Liver (tissue), 9 donors: ENCODE measurements around the gene ZNHIT6. TPM values are rescaled to one million over a fixed set of nuclear protein-coding genes. Genes with fewer than 3 reads are reported as not detected.

ENCODE experiments used
- DNase-seq: peaks from one replicate; pipeline ENCODE4 v3.0.0-alpha.2; 2017; ENCODE audit warnings: low spot score
- H3K27ac ChIP-seq, 2 donors: one replicate each; pipeline ENCODE4 v1.7.0; 2013; ENCODE audit warnings: inconsistent platforms in 2 of 2, low read length in 2 of 2, control low read depth in 1 of 2, low read depth in 1 of 2, mild to moderate bottlenecking in 1 of 2
- H3K27me3 ChIP-seq, 4 donors: one replicate each; pipeline versions ENCODE4 v1.6.1 to v1.7.0; 2013; ENCODE audit warnings: low read length in 3 of 4, inconsistent platforms in 1 of 4, mild to moderate bottlenecking in 1 of 4, moderate library complexity in 1 of 4; ENCODE audit not compliant: control insufficient read depth in 4 of 4, insufficient read depth in 4 of 4
- H3K36me3 ChIP-seq, 4 donors: one replicate each; pipeline versions ENCODE4 v1.6.1 to v1.7.0; 2013; ENCODE audit warnings: low read length in 3 of 4, mild to moderate bottlenecking in 3 of 4, low read depth in 1 of 4, moderate library complexity in 1 of 4; ENCODE audit not compliant: control insufficient read depth in 4 of 4, insufficient read depth in 3 of 4
- H3K4me1 ChIP-seq, 4 donors: one replicate each; pipeline versions ENCODE4 v1.6.1 to v1.7.0; 2013; ENCODE audit warnings: low read length in 3 of 4, mild to moderate bottlenecking in 3 of 4, moderate library complexity in 1 of 4; ENCODE audit not compliant: control insufficient read depth in 4 of 4, insufficient read depth in 4 of 4
- H3K4me3 ChIP-seq, 3 donors: one replicate each; pipeline versions ENCODE4 v1.6.1 to v1.7.0; 2013; ENCODE audit warnings: low read length in 3 of 3, control low read depth in 1 of 3, low read depth in 1 of 3, mild to moderate bottlenecking in 1 of 3
- H3K9ac ChIP-seq, 2 donors: one replicate each; pipeline ENCODE4 v1.7.0; 2013; ENCODE audit warnings: low read length in 2 of 2, mild to moderate bottlenecking in 2 of 2, moderate library complexity in 2 of 2, control low read depth in 1 of 2, low read depth in 1 of 2
- H3K9me3 ChIP-seq, 4 donors: one replicate each; pipeline versions ENCODE4 v1.6.1 to v1.7.0; 2013; ENCODE audit warnings: low read length in 3 of 4; ENCODE audit not compliant: control insufficient read depth in 4 of 4
- EGR1 ChIP-seq, 2 donors: IDR thresholded peaks; 2 replicates each; pipeline ENCODE4 v1.6.1; 2016 to 2018; ENCODE audit warnings: antibody characterized with exemption in 2 of 2, low read depth in 2 of 2
- FOXA1 ChIP-seq: IDR thresholded peaks from 2 replicates; pipeline ENCODE4 v1.6.1; 2016; ENCODE audit warnings: antibody characterized with exemption
- GABPA ChIP-seq, 2 donors: IDR thresholded peaks in 1 of 2; conservative IDR thresholded peaks in 1 of 2; 2 replicates each; pipeline ENCODE4 v1.6.1; 2016; ENCODE audit warnings: antibody characterized with exemption in 2 of 2, mild to moderate bottlenecking in 1 of 2, moderate library complexity in 1 of 2
- HNF4A ChIP-seq, 2 donors: conservative IDR thresholded peaks; 2 replicates each; pipeline ENCODE4 v1.6.1; 2016; ENCODE audit warnings: antibody characterized with exemption in 2 of 2, mild to moderate bottlenecking in 2 of 2
- HNF4G ChIP-seq: IDR thresholded peaks from 2 replicates; pipeline ENCODE4 v1.6.1; 2016; ENCODE audit warnings: antibody characterized with exemption
- JUND ChIP-seq, 2 donors: IDR thresholded peaks; 2 replicates each; pipeline ENCODE4 v1.6.1; 2016; ENCODE audit warnings: antibody characterized with exemption in 2 of 2
- NR2F2 ChIP-seq: IDR thresholded peaks from 2 replicates; pipeline ENCODE4 v1.6.1; 2016; ENCODE audit warnings: antibody characterized with exemption
- RAD21 ChIP-seq, 2 donors: IDR thresholded peaks; 2 replicates each; pipeline ENCODE4 v1.6.1; 2016; ENCODE audit warnings: antibody characterized with exemption in 2 of 2, mild to moderate bottlenecking in 2 of 2
- SP1 ChIP-seq: IDR thresholded peaks from 2 replicates; pipeline ENCODE4 v1.6.1; 2018; ENCODE audit warnings: antibody characterized with exemption, mild to moderate bottlenecking
- TAF1 ChIP-seq: conservative IDR thresholded peaks from 2 replicates; pipeline ENCODE4 v1.6.1; 2016; ENCODE audit warnings: antibody characterized with exemption, mild to moderate bottlenecking
- WGBS: extraction: QIAGEN DNeasy Blood & Tissue Kit; methylation state at CpG from one replicate; pipeline ENCODE4 v1.1.7; 2013; 5-methylcytosine and 5-hydroxymethylcytosine counted together
- polyA plus RNA-seq, 2 donors: library from polyadenylated mRNA; stranded (reverse) in 1 of 2; unstranded in 1 of 2; fragments of 200-250 nt in 1 of 2; fragments of >200 nt in 1 of 2; fragmentation: Nextera tagmentation in 1 of 2; extraction: Ambion mirVana in 1 of 2; gene quantifications; one replicate each; pipeline versions ENCODE4 v1.2.1 to v1.2.3, GENCODE V29; 2013 to 2015
- total RNA-seq, 2 donors: library from RNA; depleted of rRNA; stranded (reverse); fragments of >200 nt; gene quantifications; one replicate each; pipeline ENCODE4 v1.2.3, GENCODE V29; 2014
- TF ChIP-seq, protein P1 (sequence below): IDR thresholded peaks from 2 replicates; pipeline ENCODE4 v1.6.1; 2016; ENCODE audit warnings: antibody characterized with exemption
- TF ChIP-seq, protein P2 (sequence below): IDR thresholded peaks from 2 replicates; pipeline ENCODE4 v1.6.1; 2016; ENCODE audit warnings: antibody characterized with exemption, mild to moderate bottlenecking
- TF ChIP-seq, protein P3 (sequence below): fragments of 150-350 bp; IDR thresholded peaks from 2 replicates; pipeline ENCODE4 v1.5.1; 2017; ENCODE audit warnings: improper control_type of control experiment, low read depth, low read length; ENCODE audit not compliant: missing input control
- TF ChIP-seq, protein P4 (sequence below): IDR thresholded peaks from 2 replicates; pipeline ENCODE4 v1.6.1; 2016; ENCODE audit warnings: antibody characterized with exemption
- TF ChIP-seq, protein P5 (sequence below): IDR thresholded peaks from 2 replicates; pipeline ENCODE4 v1.6.1; 2016; ENCODE audit warnings: antibody characterized with exemption
- donor health status: healthy.
- donor health status: healthy.
- donor health status: healthy.
- donor health status: healthy.
- donor health status: healthy.

Gene ZNHIT6
- total and polyA plus RNA-seq, 4 donors, result 2.2 to 4.0 (median 3.2) TPM

DNA sequence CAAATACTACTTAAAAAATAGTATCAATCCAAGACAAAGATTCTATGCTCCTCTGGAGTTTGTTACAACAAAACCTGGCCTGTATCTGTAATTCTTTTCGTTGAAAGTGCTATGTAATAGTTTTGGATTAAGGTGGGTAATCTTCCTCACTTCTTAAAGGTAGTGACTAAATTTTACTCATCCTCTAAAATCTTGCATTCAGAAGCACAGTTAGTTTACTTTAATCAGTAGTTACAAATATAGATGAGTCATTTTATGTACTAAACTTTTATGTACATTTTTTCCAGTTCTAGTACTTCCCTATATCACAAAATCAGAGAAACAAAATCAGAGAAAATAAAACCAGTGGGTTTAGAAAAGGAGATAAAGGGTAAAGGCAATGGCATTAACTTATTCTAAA lies 51.3 kb downstream of the ZNHIT6 start:
- H3K27me3 ChIP-seq, result no peaks in the 10 kb centered on the region
- WGBS, result 95% methylated on average over 1 of the region's 1 CpG
- no peak overlapping the region for H3K4me3 ChIP-seq
- H3K9ac ChIP-seq, result no peak overlapping the region
- H3K36me3 ChIP-seq, result peaks cover 0 to 6% (median 4%) of the 10 kb centered on the region in 4 donors
- DNase-seq, result no peak
- no peaks in the 10 kb centered on the region for H3K9me3 ChIP-seq
- no peaks in the 10 kb centered on the region for H3K4me1 ChIP-seq
- H3K27ac ChIP-seq, result no peak overlapping the region
- TF ChIP-seq JUND (IDR thresholded peaks at IDR 0.05) (no peak), FOXA1 (no peak), NR2F2 (no peak), SP1 (no peak), GABPA (IDR thresholded peaks at IDR 0.05 in 1 of 2, conservative IDR thresholded peaks at IDR 0.05 in 1 of 2) (no peak), HNF4A (conservative IDR thresholded peaks at IDR 0.05) (no peak), TAF1 (no peak)
- TF ChIP-seq, protein P1, sequence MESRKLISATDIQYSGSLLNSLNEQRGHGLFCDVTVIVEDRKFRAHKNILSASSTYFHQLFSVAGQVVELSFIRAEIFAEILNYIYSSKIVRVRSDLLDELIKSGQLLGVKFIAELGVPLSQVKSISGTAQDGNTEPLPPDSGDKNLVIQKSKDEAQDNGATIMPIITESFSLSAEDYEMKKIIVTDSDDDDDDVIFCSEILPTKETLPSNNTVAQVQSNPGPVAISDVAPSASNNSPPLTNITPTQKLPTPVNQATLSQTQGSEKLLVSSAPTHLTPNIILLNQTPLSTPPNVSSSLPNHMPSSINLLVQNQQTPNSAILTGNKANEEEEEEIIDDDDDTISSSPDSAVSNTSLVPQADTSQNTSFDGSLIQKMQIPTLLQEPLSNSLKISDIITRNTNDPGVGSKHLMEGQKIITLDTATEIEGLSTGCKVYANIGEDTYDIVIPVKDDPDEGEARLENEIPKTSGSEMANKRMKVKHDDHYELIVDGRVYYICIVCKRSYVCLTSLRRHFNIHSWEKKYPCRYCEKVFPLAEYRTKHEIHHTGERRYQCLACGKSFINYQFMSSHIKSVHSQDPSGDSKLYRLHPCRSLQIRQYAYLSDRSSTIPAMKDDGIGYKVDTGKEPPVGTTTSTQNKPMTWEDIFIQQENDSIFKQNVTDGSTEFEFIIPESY, result no peak
- TF ChIP-seq, protein P2, sequence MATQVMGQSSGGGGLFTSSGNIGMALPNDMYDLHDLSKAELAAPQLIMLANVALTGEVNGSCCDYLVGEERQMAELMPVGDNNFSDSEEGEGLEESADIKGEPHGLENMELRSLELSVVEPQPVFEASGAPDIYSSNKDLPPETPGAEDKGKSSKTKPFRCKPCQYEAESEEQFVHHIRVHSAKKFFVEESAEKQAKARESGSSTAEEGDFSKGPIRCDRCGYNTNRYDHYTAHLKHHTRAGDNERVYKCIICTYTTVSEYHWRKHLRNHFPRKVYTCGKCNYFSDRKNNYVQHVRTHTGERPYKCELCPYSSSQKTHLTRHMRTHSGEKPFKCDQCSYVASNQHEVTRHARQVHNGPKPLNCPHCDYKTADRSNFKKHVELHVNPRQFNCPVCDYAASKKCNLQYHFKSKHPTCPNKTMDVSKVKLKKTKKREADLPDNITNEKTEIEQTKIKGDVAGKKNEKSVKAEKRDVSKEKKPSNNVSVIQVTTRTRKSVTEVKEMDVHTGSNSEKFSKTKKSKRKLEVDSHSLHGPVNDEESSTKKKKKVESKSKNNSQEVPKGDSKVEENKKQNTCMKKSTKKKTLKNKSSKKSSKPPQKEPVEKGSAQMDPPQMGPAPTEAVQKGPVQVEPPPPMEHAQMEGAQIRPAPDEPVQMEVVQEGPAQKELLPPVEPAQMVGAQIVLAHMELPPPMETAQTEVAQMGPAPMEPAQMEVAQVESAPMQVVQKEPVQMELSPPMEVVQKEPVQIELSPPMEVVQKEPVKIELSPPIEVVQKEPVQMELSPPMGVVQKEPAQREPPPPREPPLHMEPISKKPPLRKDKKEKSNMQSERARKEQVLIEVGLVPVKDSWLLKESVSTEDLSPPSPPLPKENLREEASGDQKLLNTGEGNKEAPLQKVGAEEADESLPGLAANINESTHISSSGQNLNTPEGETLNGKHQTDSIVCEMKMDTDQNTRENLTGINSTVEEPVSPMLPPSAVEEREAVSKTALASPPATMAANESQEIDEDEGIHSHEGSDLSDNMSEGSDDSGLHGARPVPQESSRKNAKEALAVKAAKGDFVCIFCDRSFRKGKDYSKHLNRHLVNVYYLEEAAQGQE, result no peak
- TF ChIP-seq, protein P3, sequence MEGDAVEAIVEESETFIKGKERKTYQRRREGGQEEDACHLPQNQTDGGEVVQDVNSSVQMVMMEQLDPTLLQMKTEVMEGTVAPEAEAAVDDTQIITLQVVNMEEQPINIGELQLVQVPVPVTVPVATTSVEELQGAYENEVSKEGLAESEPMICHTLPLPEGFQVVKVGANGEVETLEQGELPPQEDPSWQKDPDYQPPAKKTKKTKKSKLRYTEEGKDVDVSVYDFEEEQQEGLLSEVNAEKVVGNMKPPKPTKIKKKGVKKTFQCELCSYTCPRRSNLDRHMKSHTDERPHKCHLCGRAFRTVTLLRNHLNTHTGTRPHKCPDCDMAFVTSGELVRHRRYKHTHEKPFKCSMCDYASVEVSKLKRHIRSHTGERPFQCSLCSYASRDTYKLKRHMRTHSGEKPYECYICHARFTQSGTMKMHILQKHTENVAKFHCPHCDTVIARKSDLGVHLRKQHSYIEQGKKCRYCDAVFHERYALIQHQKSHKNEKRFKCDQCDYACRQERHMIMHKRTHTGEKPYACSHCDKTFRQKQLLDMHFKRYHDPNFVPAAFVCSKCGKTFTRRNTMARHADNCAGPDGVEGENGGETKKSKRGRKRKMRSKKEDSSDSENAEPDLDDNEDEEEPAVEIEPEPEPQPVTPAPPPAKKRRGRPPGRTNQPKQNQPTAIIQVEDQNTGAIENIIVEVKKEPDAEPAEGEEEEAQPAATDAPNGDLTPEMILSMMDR, result no peak
- TF ChIP-seq, protein P4, sequence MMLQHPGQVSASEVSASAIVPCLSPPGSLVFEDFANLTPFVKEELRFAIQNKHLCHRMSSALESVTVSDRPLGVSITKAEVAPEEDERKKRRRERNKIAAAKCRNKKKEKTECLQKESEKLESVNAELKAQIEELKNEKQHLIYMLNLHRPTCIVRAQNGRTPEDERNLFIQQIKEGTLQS, result no peak

DNA sequence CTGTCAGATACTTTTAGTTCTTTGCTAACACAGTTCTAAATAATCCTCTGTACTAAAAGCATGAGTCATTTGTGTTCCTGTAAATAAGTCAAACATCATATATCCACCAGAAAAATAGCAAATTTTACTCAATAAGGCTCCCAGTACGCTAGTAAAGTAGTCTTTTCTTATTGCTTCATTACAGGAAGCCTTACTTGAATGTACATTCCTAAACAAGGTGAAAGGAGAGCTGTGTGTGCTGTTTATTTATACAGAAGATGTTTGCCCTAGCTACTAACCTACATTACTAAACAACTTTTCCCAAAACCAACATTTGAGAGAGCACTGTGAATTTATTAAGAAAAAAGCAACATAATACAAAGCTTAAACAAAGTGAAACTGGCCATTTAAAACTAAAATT lies 52.0 kb downstream of the ZNHIT6 start:
- 90% methylated on average over 1 of the region's 1 CpG for WGBS

More for the DNA sequence above, 52.0 kb downstream of the ZNHIT6 start:
- no peak overlapping the region for H3K9ac ChIP-seq
- no peak for DNase-seq
- TF ChIP-seq HNF4A (conservative IDR thresholded peaks at IDR 0.05) (no peak), GABPA (IDR thresholded peaks at IDR 0.05 in 1 of 2, conservative IDR thresholded peaks at IDR 0.05 in 1 of 2) (no peak), RAD21 (IDR thresholded peaks at IDR 0.05) (no peak), EGR1 (IDR thresholded peaks at IDR 0.05; ENCODE audit: low read depth in 2 of 2) (no peak), TAF1 (no peak), HNF4G (no peak)
- TF ChIP-seq, protein P1, result no peak
- TF ChIP-seq, protein P5, sequence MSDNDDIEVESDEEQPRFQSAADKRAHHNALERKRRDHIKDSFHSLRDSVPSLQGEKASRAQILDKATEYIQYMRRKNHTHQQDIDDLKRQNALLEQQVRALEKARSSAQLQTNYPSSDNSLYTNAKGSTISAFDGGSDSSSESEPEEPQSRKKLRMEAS, result no peak
- no peaks in the 10 kb centered on the region for H3K9me3 ChIP-seq
- H3K36me3 ChIP-seq, result peaks cover 0 to 11% (median 4%) of the 10 kb centered on the region in 4 donors
- no peak overlapping the region for H3K4me3 ChIP-seq
- H3K27ac ChIP-seq, result no peak overlapping the region
- no peaks in the 10 kb centered on the region for H3K4me1 ChIP-seq
- H3K27me3 ChIP-seq, result no peaks in the 10 kb centered on the region
